GM15510 (cell line): ENCODE measurements around the gene ZBP1.

Source experiments
- POLR2A ChIP-seq: IDR thresholded peaks from 3 replicates; pipeline ENCODE4 v1.6.1; 2011; ENCODE audit warnings: borderline replicate concordance; ENCODE audit not compliant: insufficient read length; ENCODE audit errors: extremely low read depth

Gene ZBP1

GRCh38 chr20:57591289-57592229 lies 28.7 kb downstream of the ZBP1 start:
- TF ChIP-seq POLR2A, result no peak

GRCh38 chr20:57590485-57591288 lies 29.5 kb downstream of the ZBP1 start:
- TF ChIP-seq POLR2A, result no peak

GRCh38 chr20:57589728-57590484 lies 30.3 kb downstream of the ZBP1 start:
- TF ChIP-seq POLR2A, result no peak

- TF ChIP-seq POLR2A, result no peak
These were observed 31.0 kb downstream of the ZBP1 start for GRCh38 chr20:57589123-57589727.

GRCh38 chr20:57588596-57588995 lies 31.6 kb downstream of the ZBP1 start:
- no peak for TF ChIP-seq POLR2A

- TF ChIP-seq POLR2A, result no peak
These were observed 32.2 kb downstream of the ZBP1 start for GRCh38 chr20:57587989-57588377.

- no peak for TF ChIP-seq POLR2A
These were observed 32.8 kb downstream of the ZBP1 start for GRCh38 chr20:57587278-57587988.

- no peak for TF ChIP-seq POLR2A
These were observed 33.3 kb downstream of the ZBP1 start for GRCh38 chr20:57586943-57587277.

- TF ChIP-seq POLR2A, result no peak
These were observed 33.8 kb downstream of the ZBP1 start for GRCh38 chr20:57586370-57586793.

GRCh38 chr20:57585466-57586213 lies 34.6 kb downstream of the ZBP1 start:
- TF ChIP-seq POLR2A, result no peak

- TF ChIP-seq POLR2A, result no peak
These were observed 35.3 kb downstream of the ZBP1 start for GRCh38 chr20:57584768-57585461.

- TF ChIP-seq POLR2A, result no peak
These were observed 36.7 kb downstream of the ZBP1 start for GRCh38 chr20:57583289-57584257.
